GM12892 (cell line): ENCODE results near the gene C5AR2.
"Not testable (repeated sequence)": the region's sequence is repeated elsewhere in the genome, so short reads cannot be mapped to it uniquely, and the experiment has no call there.

Experiments
- DNase-seq: peaks from one replicate; pipeline ENCODE4 v3.0.0; 2011; ENCODE audit not compliant: insufficient read length
- FAIRE-seq: peaks from 2 replicates; lab custom pipeline; 2011; peaks lifted over from hg19 to GRCh38; lab: Jason Lieb, UNC
- POLR2A ChIP-seq: IDR thresholded peaks from 2 replicates; pipeline ENCODE4 v1.6.1; 2011; ENCODE audit warnings: low read depth, low read length, control low read depth
- POLR2AphosphoS5 ChIP-seq: IDR thresholded peaks from 2 replicates; pipeline ENCODE4 v1.6.1; 2011; ENCODE audit warnings: low read depth, low read length, control low read depth
- TAF1 ChIP-seq: IDR thresholded peaks from 2 replicates; pipeline ENCODE4 v1.6.1; 2011; ENCODE audit warnings: low read depth, mild to moderate bottlenecking, control low read depth, low read length, borderline replicate concordance

Gene C5AR2

DNA sequence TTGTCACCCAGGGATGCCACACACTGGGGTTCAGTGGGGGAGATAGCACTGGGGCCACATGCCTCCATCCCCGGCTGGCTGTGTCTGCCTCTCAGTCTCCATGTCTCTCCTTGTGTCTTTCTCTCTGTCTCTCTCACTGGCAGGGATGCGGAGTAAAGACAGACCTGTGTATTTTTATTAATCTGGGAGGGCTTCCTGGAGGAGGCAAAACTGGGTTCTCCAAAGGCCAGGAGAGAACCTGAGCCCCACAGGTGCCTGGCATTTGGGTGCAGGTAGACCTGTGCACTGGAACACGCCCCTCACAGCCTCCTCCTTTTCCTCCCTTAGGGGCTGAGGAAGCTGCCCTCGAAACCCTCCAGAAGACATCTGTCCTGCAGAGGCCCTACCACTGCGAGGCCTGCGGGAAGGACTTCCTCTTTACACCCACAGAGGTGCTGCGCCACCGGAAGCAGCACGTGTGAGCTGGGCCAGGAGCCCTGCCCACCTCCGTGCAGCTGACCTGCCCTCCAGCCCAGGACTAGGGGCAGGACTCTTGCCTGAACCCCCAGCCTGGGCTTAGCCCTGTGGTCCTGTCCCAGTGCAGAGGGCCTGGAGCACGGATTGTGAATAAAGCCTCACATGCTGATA is 49.8 kb downstream of the C5AR2 start:
- FAIRE-seq = no peak
- DNase-seq = no peak
- TF ChIP-seq POLR2A (no peak), TAF1 (no peak), POLR2AphosphoS5 (no peak)

GRCh38 chr19:47383890-47384289 is 51.9 kb downstream of the C5AR2 start:
- DNase-seq, FAIRE-seq: not testable (repeated sequence)

GRCh38 chr19:47384533-47384932 is 52.6 kb downstream of the C5AR2 start:
- not testable (repeated sequence) for DNase-seq, FAIRE-seq

DNA sequence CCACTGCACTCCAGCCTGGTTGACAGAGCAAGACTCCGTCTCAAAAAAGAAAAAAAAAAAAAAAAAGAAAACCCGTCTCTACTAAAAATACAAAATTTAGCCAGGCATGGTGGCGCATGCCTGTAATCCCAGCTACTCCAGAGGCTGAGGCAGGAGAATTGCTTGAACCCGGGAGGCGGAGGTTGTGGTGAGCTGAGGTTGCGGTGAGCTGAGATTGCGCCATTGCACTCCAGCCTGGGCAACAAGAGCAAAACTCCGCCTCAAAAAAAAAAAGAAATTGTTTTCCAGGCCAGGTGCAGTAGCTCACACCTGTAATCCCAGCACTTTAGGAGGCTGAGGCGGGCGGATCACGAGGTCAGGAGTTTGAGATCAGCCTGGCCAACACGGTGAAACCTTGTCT is 54.6 kb downstream of the C5AR2 start:
- FAIRE-seq, DNase-seq: not testable (repeated sequence)

- DNase-seq, FAIRE-seq: not testable (repeated sequence)
These were observed 55.6 kb downstream of the C5AR2 start for GRCh38 chr19:47387623-47388022.

DNA sequence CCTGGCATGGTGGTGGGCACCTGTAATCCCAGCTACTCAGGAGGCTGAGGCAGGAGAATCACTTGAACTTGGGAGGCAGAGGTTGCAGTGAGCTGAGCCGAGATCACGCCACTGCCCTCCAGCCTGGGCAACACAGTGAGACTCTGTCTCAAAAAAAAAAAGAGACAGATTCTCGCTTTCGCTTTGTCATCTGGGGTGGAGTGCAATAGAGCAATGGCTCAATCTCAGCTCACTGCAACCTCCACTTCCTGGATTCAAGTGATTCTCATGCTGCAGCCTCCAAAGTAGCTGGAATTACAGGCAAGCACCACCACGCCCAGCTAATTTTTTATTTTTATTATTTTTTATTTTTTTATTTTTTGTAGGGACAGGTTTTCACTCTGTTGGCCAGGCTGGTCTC is 56.7 kb downstream of the C5AR2 start:
- not testable (repeated sequence) for FAIRE-seq, DNase-seq

GRCh38 chr19:47389150-47389556 is 57.2 kb downstream of the C5AR2 start:
- TF ChIP-seq POLR2AphosphoS5 = no peak
- no peak for TF ChIP-seq TAF1
- TF ChIP-seq POLR2A = no peak
- FAIRE-seq (no peak), DNase-seq (no peak)

GRCh38 chr19:47390533-47391488 is 58.8 kb downstream of the C5AR2 start:
- no peak for DNase-seq
- FAIRE-seq = no peak
- TF ChIP-seq POLR2AphosphoS5 (no peak), TAF1 (no peak), POLR2A (no peak)

DNA sequence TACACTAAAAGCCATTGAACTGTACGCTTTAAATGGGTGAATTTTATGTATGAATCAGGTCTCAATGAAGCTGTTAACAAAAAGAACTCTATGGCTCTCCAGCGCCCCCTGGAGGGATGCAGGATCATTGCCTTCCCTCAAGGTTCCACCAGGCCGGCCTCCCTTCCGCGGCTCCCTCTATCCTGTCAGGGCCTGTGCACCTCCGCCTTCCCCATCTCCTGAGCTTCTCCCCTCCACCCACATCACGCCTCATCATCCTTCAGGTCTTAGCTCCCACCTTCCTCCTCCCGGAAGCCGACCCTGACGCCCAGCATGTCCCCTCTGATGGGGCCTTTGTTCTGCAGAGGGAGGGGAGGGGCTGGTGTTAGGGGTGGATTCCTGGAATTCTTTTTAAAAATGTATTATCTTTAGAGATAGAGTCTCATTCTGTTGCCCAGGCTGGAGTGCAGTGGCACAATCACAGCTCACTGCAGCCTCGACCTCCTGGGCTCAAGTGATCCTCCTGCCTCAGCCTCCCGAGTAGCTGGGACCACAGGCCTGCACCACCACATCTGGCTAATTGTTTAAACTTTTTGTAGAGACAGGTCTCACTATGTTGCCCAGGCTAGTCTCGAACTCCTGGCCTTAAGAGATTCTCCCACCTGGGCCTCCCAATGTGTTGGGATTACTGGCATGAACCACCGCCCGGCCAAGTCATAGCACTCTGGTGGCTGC is 59.7 kb downstream of the C5AR2 start:
- DNase-seq = peak; percentile 64
- peak; percentile 56 for FAIRE-seq
- TF ChIP-seq TAF1 (no peak), POLR2AphosphoS5 (no peak), POLR2A (no peak)
